Subcutaneous abdominal adipose tissue (tissue), 5 donors: ENCODE measurements around the gene LIMK1.

Experiments used
- H3K27ac ChIP-seq: one replicate; pipeline ENCODE4 v1.7.0; 2013; ENCODE audit warnings: low read depth, mild to moderate bottlenecking, inconsistent platforms, low read length, moderate library complexity
- H3K27me3 ChIP-seq, 5 donors: one replicate each; pipeline ENCODE4 v1.7.0; 2013; ENCODE audit warnings: low read length in 5 of 5, inconsistent platforms in 1 of 5; ENCODE audit not compliant: control insufficient read depth in 5 of 5, insufficient read depth in 4 of 5
- H3K36me3 ChIP-seq, 5 donors: one replicate each; pipeline ENCODE4 v1.7.0; 2013; ENCODE audit warnings: low read length in 5 of 5; ENCODE audit not compliant: control insufficient read depth in 5 of 5, insufficient read depth in 5 of 5
- H3K4me1 ChIP-seq, 5 donors: one replicate each; pipeline ENCODE4 v1.7.0; 2013; ENCODE audit warnings: low read length in 5 of 5, mild to moderate bottlenecking in 3 of 5, moderate library complexity in 1 of 5; ENCODE audit not compliant: control insufficient read depth in 5 of 5, insufficient read depth in 5 of 5
- H3K4me3 ChIP-seq, 5 donors: one replicate each; pipeline ENCODE4 v1.7.0; 2013; ENCODE audit warnings: low read length in 5 of 5, low read depth in 1 of 5
- H3K9ac ChIP-seq, 5 donors: one replicate each; pipeline ENCODE4 v1.7.0; 2013; ENCODE audit warnings: low read length in 5 of 5, mild to moderate bottlenecking in 4 of 5, moderate library complexity in 3 of 5
- H3K9me3 ChIP-seq, 5 donors: one replicate each; pipeline ENCODE4 v1.7.0; 2013; ENCODE audit warnings: low read length in 5 of 5; ENCODE audit not compliant: control insufficient read depth in 5 of 5
- donor health status: healthy.
- donor health status: healthy.
- donor health status: healthy.
- donor health status: healthy.
- donor health status: healthy.

The LIMK1 gene

GRCh38 chr7:74097937-74098614, 14.5 kb downstream of the LIMK1 start:
- no peak overlapping the region for H3K9ac ChIP-seq
- H3K4me1 ChIP-seq, result peaks cover 4 to 23% (median 21%) of the 10 kb centered on the region in 5 donors
- H3K27me3 ChIP-seq, result peaks cover 0 to 2% (median 0%) of the 10 kb centered on the region in 5 donors
- peaks cover 0 to 3% (median 0%) of the 10 kb centered on the region in 5 donors for H3K9me3 ChIP-seq
- no peak overlapping the region for H3K4me3 ChIP-seq
- peaks cover 0 to 37% (median 5%) of the 10 kb centered on the region in 5 donors for H3K36me3 ChIP-seq
- peak overlapping the region; percentile 3 for H3K27ac ChIP-seq

GRCh38 chr7:74099031-74099430, 15.4 kb downstream of the LIMK1 start:
- Histone ChIP-seq H3K9me3 (peaks cover 0 to 3% (median 0%) of the 10 kb centered on the region in 5 donors), H3K9ac (no peak overlapping the region), H3K4me3 (no peak overlapping the region), H3K36me3 (peaks cover 0 to 40% (median 5%) of the 10 kb centered on the region in 5 donors), H3K27me3 (no peaks in the 10 kb centered on the region), H3K4me1 (peaks cover under 1 to 13% (median 12%) of the 10 kb centered on the region in 5 donors), H3K27ac (no peak overlapping the region)

- Histone ChIP-seq H3K9me3 (peaks cover 0 to 3% (median 0%) of the 10 kb centered on the region in 5 donors), H3K36me3 (peaks cover 0 to 55% (median 14%) of the 10 kb centered on the region in 5 donors), H3K4me1 (no peaks in the 10 kb centered on the region), H3K27ac (peak overlapping the region; percentile 16), H3K9ac (no peak overlapping the region), H3K4me3 (no peak overlapping the region), H3K27me3 (no peaks in the 10 kb centered on the region)
Observed at GRCh38 chr7:74101061-74101681, 17.6 kb downstream of the LIMK1 start.

GRCh38 chr7:74103219-74103772, 19.7 kb downstream of the LIMK1 start:
- Histone ChIP-seq H3K4me3 (no peak overlapping the region), H3K9me3 (no peaks in the 10 kb centered on the region), H3K9ac (no peak overlapping the region), H3K27me3 (no peaks in the 10 kb centered on the region), H3K4me1 (no peaks in the 10 kb centered on the region), H3K27ac (no peak overlapping the region), H3K36me3 (peaks cover 0 to 64% (median 22%) of the 10 kb centered on the region in 5 donors)

- Histone ChIP-seq H3K36me3 (peaks cover 0 to 67% (median 30%) of the 10 kb centered on the region in 5 donors), H3K4me1 (no peaks in the 10 kb centered on the region), H3K4me3 (no peak overlapping the region), H3K27me3 (no peaks in the 10 kb centered on the region), H3K9me3 (no peaks in the 10 kb centered on the region), H3K9ac (no peak overlapping the region), H3K27ac (no peak overlapping the region)
Observed at GRCh38 chr7:74104702-74105101, 21.1 kb downstream of the LIMK1 start.

- Histone ChIP-seq H3K9me3 (no peaks in the 10 kb centered on the region), H3K27ac (no peak overlapping the region), H3K4me1 (no peaks in the 10 kb centered on the region), H3K4me3 (no peak overlapping the region), H3K36me3 (peaks cover 0 to 63% (median 32%) of the 10 kb centered on the region in 5 donors), H3K27me3 (no peaks in the 10 kb centered on the region), H3K9ac (no peak overlapping the region)
Observed at GRCh38 chr7:74105992-74106391, 22.4 kb downstream of the LIMK1 start.

- no peak overlapping the region for H3K27ac ChIP-seq
- H3K9me3 ChIP-seq, result no peaks in the 10 kb centered on the region
- peaks cover 0 to 66% (median 36%) of the 10 kb centered on the region in 5 donors for H3K36me3 ChIP-seq
- H3K9ac ChIP-seq, result no peak overlapping the region
- H3K4me1 ChIP-seq, result no peaks in the 10 kb centered on the region
- H3K4me3 ChIP-seq, result no peak overlapping the region
- no peaks in the 10 kb centered on the region for H3K27me3 ChIP-seq
Observed at GRCh38 chr7:74106846-74107245, 23.2 kb downstream of the LIMK1 start.

GRCh38 chr7:74115326-74115725, 31.7 kb downstream of the LIMK1 start:
- no peak overlapping the region for H3K4me3 ChIP-seq
- H3K9ac ChIP-seq, result no peak overlapping the region
- H3K9me3 ChIP-seq, result no peaks in the 10 kb centered on the region
- H3K27me3 ChIP-seq, result no peaks in the 10 kb centered on the region
- H3K4me1 ChIP-seq, result no peaks in the 10 kb centered on the region
- H3K36me3 ChIP-seq, result peaks cover 0 to 48% (median 30%) of the 10 kb centered on the region in 5 donors
- H3K27ac ChIP-seq, result no peak overlapping the region

GRCh38 chr7:74116356-74116755, 32.8 kb downstream of the LIMK1 start:
- Histone ChIP-seq H3K36me3 (peaks cover 0 to 55% (median 37%) of the 10 kb centered on the region in 5 donors), H3K4me3 (no peak overlapping the region), H3K9me3 (no peaks in the 10 kb centered on the region), H3K9ac (no peak overlapping the region), H3K27me3 (no peaks in the 10 kb centered on the region), H3K27ac (no peak overlapping the region), H3K4me1 (no peaks in the 10 kb centered on the region)

- Histone ChIP-seq H3K27me3 (no peaks in the 10 kb centered on the region), H3K36me3 (peaks cover 0 to 44% (median 30%) of the 10 kb centered on the region in 5 donors), H3K27ac (no peak overlapping the region), H3K9me3 (no peaks in the 10 kb centered on the region), H3K4me3 (no peak overlapping the region), H3K9ac (no peak overlapping the region), H3K4me1 (no peaks in the 10 kb centered on the region)
Observed at GRCh38 chr7:74119831-74120230, 36.2 kb downstream of the LIMK1 start.
